Keratinocyte (primary cell): ENCODE results near the gene STK32C.

Experiments
- EZH2 ChIP-seq: IDR thresholded peaks from one replicate; pipeline ENCODE4 v1.6.1; 2012; ENCODE audit warnings: inconsistent platforms, mild to moderate bottlenecking, low read length, moderate library complexity
- TF ChIP-seq, protein P1 (sequence below), 3 experiments: IDR thresholded peaks in 1 of 3; conservative IDR thresholded peaks in 1 of 3; optimal IDR thresholded peaks in 1 of 3; 2 replicates in 2 of 3; 3 replicates in 1 of 3; pipeline versions ENCODE3 to v1.5.1; 2011; ENCODE audit warnings: low read length in 3 of 3, mild to moderate bottlenecking in 3 of 3, moderate library complexity in 2 of 3, control low read depth in 1 of 3, inconsistent platforms in 1 of 3; ENCODE audit not compliant: insufficient read depth in 2 of 3; ENCODE audit errors: extremely low read depth in 1 of 3

DNA sequence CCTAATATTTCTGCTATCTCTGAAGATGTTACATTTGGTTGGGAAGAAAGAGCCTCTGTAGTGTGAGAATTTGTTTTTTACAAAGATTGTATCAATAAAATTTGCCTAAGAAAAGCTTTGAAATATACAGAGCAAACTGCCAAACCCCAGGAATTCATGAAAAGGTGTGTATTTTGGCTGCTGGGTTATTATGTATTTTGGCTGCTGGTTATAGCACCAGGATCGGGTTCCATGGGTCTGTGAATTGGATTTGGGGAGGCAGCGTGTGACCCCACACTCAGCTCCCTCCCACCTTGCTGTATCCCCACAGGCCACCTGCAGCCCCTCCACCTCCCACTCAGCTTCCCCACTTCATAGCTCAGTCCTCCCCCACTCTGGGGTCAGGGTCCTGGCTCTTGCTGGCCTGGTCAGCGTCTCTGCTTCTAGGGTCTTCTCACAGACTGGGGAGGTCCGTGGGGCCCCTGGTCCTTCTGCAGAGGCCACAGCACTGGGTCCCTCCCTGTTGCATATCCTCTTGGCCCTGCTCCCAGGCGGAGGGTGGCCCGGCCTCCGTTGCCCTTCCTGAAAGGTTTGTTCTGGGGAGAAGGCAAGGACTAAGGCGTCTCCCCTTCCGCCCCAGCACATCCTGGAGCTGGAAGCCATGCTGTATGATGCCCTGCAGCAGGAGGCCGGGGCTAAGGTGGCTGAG is 145.0 kb downstream of the STK32C start:
- TF ChIP-seq, protein P1, sequence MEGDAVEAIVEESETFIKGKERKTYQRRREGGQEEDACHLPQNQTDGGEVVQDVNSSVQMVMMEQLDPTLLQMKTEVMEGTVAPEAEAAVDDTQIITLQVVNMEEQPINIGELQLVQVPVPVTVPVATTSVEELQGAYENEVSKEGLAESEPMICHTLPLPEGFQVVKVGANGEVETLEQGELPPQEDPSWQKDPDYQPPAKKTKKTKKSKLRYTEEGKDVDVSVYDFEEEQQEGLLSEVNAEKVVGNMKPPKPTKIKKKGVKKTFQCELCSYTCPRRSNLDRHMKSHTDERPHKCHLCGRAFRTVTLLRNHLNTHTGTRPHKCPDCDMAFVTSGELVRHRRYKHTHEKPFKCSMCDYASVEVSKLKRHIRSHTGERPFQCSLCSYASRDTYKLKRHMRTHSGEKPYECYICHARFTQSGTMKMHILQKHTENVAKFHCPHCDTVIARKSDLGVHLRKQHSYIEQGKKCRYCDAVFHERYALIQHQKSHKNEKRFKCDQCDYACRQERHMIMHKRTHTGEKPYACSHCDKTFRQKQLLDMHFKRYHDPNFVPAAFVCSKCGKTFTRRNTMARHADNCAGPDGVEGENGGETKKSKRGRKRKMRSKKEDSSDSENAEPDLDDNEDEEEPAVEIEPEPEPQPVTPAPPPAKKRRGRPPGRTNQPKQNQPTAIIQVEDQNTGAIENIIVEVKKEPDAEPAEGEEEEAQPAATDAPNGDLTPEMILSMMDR (optimal IDR thresholded peaks at IDR 0.05 in 1 of 3, IDR thresholded peaks at IDR 0.05 in 1 of 3, conservative IDR thresholded peaks at IDR 0.05 in 1 of 3; ENCODE audit: extremely low read depth in 1 of 3, insufficient read depth in 2 of 3, low read length in 3 of 3) = no peak
- TF ChIP-seq EZH2 = no peak
